Mesodermal cell (in vitro differentiated cells): Measurements from ENCODE around the gene CHDH.

ENCODE experiments used
- H3K27ac ChIP-seq: 2 replicates; pipeline ENCODE4 v1.7.0; 2013; ENCODE audit warnings: mild to moderate bottlenecking, low read depth, low read length, moderate library complexity; ENCODE audit not compliant: severe bottlenecking
- H3K36me3 ChIP-seq: 2 replicates; pipeline ENCODE4 v1.7.1; 2013; ENCODE audit warnings: mild to moderate bottlenecking, low read length, moderate library complexity; ENCODE audit not compliant: control insufficient read depth, insufficient read depth
- H3K4me1 ChIP-seq: one replicate; pipeline ENCODE4 v1.7.1; 2013; ENCODE audit warnings: mild to moderate bottlenecking, low read length; ENCODE audit not compliant: insufficient read depth, control insufficient read depth, poor library complexity, severe bottlenecking
- H3K4me3 ChIP-seq: 2 replicates; pipeline ENCODE4 v1.7.0; 2013; ENCODE audit warnings: low read length, control low read depth, mild to moderate bottlenecking; ENCODE audit not compliant: insufficient read depth, poor library complexity, severe bottlenecking; ENCODE audit errors: extremely low read depth
- H3K9me3 ChIP-seq: 2 replicates; pipeline ENCODE4 v1.7.1; 2013; ENCODE audit warnings: mild to moderate bottlenecking, low read length, moderate library complexity; ENCODE audit not compliant: control insufficient read depth
- WGBS, 2 experiments: methylation state at CpG; one replicate each; pipeline ENCODE4 v1.1.5; 2013; ENCODE audit warnings: missing lambda C conversion rate in 2 of 2; ENCODE audit not compliant: insufficient coverage in 2 of 2; 5-methylcytosine and 5-hydroxymethylcytosine counted together

The CHDH gene

DNA sequence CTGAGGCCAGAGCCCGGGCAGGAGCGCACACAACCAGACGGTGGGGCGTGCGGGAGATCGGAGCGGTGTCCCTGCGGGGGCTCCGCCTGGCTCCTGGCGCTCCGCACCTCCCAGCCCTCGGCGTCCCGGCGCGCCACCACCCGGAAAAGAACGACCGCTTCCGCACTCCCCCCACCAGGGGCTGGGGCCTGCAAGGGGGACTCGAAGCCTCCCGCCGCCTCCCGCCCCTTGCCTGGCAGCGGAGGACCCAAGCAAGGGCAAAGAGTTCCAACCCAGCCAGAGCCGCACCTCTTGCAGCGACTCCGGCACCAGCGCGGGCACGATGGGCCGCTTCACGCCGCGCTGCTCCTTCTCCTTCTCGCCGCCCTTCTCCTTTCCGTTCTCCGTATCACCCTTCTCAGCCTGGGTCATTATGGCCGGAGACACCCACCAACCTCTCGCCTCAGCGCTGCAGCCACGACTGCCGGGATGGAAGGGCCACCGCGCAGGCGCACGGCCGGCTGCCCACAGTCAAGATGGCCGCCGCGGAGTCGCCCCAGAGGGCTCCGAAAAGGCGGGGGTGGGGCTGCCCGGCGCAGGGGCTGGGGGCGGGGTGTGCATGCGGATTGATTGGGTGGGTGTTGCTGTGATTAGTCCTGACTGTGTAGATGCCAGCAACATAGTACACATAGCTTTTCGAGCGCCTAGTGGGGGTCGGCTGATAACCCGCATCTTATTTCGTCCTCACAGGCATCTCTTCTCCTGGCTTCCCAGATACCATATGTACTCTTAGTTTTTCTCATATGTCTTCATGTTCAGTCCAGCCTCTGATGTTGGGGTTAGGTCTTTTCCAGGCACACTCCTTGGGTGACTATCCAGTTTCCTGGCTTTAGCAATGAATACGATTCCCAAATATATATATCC lies 35.7 kb upstream of the CHDH start, which contains the start of gene ACTR8:
TSS of gene ACTR8 (minus strand) at position 462 of the 903 bp plus-strand sequence. CDS start at position 411, 51 bp downstream.
- Histone ChIP-seq H3K36me3 (peaks cover 63% of the 10 kb centered on the region), H3K9me3 (no peaks in the 10 kb centered on the region), H3K4me1 (peaks cover 13% of the 10 kb centered on the region), H3K4me3 (peak within 1 kb of the TSS; percentile 83), H3K27ac (peak within 1 kb of the TSS; percentile 95)
- 3% methylated on average over 36 to 37 of the region's 65 CpGs for WGBS, 2 experiments

DNA sequence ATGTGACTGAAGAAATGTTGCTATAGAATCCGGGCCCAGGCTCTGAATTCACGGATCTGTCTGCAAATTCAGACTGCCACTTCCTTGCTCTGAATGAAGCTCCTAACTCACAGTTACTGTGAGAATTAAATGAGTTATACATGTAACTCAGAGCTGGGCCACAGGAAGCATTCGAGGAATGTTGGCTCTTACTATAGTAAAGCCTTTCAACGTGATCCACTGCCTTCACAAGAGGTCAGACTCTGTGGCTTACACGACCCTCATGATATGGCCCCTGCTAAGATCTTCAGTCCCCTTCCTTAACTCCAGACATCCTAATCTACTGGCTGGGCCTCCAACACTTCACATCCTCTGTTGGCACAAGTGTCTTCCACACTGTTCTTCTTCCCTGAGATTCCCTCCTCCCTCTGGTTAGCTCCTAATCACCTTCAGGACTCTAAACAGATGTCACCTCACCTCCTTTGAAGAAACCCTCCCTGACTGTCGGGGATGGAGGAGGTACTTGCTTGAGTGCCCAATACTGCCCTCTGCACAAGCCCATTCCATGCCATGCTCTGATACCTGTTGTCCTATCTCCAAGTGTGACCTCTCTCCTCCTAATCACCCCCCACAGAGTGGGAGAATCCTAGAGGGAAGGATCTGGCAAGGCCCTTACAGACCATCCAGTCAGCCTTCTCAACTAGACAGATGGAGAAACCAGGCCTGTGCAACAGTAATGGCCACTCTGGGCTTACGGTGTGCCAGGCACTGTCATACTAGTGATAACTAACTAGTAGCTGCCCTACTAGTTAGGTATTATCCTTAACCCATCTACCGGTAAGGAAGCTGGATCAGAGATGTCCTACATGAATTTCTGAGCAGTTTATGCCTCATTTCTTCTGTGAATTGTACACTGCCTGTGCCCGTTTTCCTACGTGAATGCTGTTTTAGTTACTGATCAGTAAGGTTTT lies 34.5 kb upstream of the CHDH start:
- WGBS, 2 experiments: 67 to 80% methylated on average over 8 to 10 of the region's 10 CpGs
- H3K4me3 ChIP-seq: peak overlapping the region; percentile 83
- H3K9me3 ChIP-seq: no peaks in the 10 kb centered on the region
- H3K36me3 ChIP-seq: peaks cover 64% of the 10 kb centered on the region
- peaks cover 13% of the 10 kb centered on the region for H3K4me1 ChIP-seq
- peak overlapping the region; percentile 43 for H3K27ac ChIP-seq

DNA sequence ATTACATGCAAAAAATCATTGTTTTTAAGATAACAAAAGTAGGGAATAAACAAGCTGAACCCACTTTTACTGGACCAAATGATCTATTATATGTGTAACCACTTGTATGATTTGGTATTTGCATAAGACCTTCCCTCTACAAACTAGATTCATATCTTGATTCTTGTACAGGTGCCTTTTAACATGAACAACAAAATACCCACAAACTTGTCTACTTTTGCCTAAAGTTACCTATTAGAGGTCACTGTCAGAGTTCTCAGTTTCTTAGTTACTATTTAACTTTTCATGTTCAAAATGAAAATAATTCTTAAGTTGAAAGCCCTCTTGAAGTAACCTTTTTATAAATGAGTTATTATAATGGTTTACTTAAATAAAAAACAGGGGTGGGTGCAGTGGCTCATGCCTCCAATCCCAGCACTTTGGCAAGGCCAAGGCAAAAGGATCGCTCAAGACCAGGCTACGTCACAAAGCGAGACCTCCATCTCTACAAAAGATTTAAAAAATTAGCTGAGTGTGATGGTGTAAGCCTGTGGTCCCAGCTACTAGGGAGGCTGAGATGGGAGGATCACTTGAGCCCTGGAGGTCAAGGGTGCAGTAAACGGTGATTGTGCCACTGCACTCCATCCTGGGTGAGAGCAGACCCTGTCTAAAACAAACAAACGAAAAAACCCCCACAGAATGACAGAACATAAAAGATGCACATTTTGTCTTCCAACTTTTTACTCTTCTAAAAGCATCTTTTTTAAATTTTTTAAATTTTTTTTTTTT lies 19.7 kb upstream of the CHDH start:
- H3K9me3 ChIP-seq: no peaks in the 10 kb centered on the region
- peaks cover 94% of the 10 kb centered on the region for H3K36me3 ChIP-seq
- no peaks in the 10 kb centered on the region for H3K4me1 ChIP-seq
- H3K4me3 ChIP-seq: no peak overlapping the region
- WGBS, 2 experiments: 80 to 100% methylated on average over 1 of the region's 5 CpGs
- H3K27ac ChIP-seq: no peak overlapping the region

DNA sequence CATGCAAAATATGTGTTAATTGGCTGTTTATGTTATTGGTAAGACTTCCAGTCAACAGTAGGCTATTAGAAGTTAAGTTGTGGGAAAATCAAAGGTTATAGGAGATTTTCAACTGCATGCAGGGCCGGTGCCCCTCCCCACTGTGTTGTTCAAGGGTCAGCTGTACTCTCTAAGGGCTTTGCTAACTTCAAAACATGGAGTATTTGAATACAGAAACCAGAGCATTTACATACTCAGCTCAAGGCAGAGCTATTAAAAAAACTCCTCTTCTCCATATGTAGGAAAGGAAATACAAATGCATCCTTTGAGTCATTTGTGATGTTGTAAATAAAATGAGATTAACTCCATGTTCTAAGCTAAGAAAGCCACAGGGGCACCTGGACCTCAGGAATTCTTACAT lies 16.9 kb upstream of the CHDH start:
- Histone ChIP-seq H3K4me1 (no peaks in the 10 kb centered on the region), H3K9me3 (no peaks in the 10 kb centered on the region), H3K36me3 (peaks cover 87% of the 10 kb centered on the region), H3K27ac (no peak overlapping the region), H3K4me3 (no peak overlapping the region)
- 100% methylated on average over 1 of the region's 1 CpG for WGBS, 2 experiments

DNA sequence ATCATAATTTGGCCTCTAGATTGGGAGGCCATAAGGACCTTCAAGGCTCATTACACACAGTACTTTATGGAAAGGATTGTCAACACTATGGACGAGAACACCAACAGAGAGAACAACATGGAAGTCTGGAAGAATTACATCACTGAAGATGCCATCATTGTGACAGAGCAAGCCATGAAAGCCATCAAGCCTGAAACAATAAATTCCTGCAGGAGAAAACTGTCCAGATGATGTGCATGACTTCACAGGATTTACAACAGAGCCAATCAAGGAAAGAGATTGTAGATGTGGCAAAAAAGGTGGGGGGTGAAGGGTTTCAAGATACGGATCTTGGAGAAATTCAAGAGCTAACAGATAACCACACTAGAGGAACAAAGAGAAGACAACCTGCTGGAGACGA lies 16.0 kb upstream of the CHDH start:
- 87 to 88% methylated on average over 3 of the region's 3 CpGs for WGBS, 2 experiments
- Histone ChIP-seq H3K4me3 (no peak overlapping the region), H3K4me1 (no peaks in the 10 kb centered on the region), H3K9me3 (no peaks in the 10 kb centered on the region), H3K36me3 (peaks cover 78% of the 10 kb centered on the region), H3K27ac (no peak overlapping the region)

DNA sequence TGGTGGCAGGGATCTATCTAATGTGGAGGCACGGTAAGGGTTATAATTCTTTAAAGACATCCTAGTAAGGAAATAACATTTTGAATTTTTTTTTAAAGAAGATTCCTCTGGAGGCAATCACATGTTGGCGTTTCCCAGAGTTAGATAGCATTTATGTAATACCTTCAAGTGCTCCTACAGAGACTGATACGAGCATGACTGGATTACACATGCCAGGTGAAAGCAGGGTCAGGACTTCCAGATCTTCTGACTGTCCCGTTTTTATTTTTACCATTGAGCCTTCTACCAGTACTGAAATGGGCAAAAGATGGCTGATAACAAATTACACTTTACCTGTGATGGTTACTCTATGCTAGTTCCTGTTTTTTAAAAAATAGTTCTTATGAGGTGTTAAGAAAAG lies 14.0 kb upstream of the CHDH start:
- Histone ChIP-seq H3K27ac (no peak overlapping the region), H3K36me3 (peaks cover 61% of the 10 kb centered on the region), H3K4me3 (no peak overlapping the region), H3K4me1 (no peaks in the 10 kb centered on the region), H3K9me3 (no peaks in the 10 kb centered on the region)
- WGBS, 2 experiments: 87 to 95% methylated on average over 2 to 3 of the region's 4 CpGs

DNA sequence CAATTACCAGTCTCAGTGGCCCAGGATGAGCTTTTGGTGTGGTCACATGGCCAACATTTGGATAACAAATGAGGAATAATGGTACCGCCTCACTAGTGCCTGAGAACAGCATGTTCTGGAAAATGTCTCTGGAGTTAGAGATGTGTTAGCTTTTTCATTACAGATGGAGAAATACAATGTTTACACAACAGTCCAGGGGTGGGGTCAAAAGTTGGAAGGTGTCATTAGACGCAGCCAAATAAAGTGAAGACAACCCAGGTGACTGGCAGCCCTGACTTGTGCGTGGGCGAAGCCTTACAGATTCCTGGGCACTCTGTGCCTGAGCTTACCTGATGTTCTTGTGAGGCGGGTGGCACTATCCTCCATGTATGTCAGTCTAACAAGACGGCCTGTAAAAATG lies 13.0 kb upstream of the CHDH start:
- WGBS, 2 experiments: 96 to 100% methylated on average over 4 of the region's 6 CpGs
- Histone ChIP-seq H3K27ac (no peak overlapping the region), H3K4me1 (no peaks in the 10 kb centered on the region), H3K9me3 (no peaks in the 10 kb centered on the region), H3K4me3 (no peak overlapping the region), H3K36me3 (peaks cover 51% of the 10 kb centered on the region)

DNA sequence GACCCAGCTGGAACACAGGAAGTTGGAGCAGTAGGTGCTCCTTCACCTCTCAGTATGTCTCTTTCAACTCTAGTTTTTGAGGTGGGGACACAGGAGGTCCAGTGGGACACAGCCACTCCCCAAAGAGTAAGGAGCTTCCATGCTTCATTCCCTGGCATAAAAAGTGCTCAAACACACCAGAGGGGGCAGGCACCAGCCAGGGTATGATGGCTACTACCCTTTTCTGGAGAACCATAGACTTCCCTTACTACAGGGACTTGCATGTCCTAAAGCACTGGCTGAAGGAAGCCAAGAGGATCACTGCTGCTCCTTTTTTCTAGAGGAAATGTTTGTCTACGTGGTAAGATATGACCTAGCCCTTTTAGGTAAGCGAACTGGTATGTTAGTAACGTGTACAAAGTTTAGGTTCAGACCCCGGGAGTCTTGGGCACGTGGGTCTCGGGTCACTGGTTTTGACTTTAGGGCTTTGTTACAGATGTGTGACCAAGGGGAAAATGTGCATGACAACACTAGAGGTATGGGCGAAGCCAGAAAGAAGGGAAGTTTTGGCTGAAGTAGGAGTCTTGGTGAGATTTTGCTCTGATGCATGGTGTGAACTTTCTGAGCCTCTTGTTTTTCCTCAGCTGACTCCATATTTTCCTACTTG lies 12.0 kb upstream of the CHDH start:
- Histone ChIP-seq H3K36me3 (peaks cover 42% of the 10 kb centered on the region), H3K4me3 (no peak overlapping the region), H3K27ac (no peak overlapping the region), H3K9me3 (no peaks in the 10 kb centered on the region), H3K4me1 (no peaks in the 10 kb centered on the region)
- 87 to 92% methylated on average over 7 of the region's 7 CpGs for WGBS, 2 experiments

DNA sequence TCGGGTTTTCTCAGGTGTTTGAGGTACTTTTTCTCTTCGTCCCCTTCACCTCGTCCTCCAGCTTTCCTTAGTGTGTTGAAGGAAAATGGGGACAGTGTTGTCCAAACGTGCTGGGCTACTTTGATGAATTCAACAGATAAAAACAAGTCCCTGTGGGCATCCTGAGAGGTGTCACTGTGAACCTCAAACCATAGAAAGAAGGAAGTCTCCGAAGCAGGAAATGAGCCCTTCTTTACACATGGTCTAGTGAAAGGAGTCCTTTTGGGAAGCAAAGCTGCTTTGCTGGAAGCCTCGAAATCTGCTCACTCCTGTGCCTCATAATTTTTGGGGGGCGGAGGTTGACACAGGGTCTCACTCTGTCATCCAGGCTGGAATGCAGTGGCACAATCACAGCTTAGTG lies 10.7 kb upstream of the CHDH start:
- WGBS, 2 experiments: 85 to 90% methylated on average over 4 of the region's 7 CpGs
- Histone ChIP-seq H3K4me1 (no peaks in the 10 kb centered on the region), H3K9me3 (no peaks in the 10 kb centered on the region), H3K27ac (no peak overlapping the region), H3K36me3 (peaks cover 30% of the 10 kb centered on the region), H3K4me3 (no peak overlapping the region)

DNA sequence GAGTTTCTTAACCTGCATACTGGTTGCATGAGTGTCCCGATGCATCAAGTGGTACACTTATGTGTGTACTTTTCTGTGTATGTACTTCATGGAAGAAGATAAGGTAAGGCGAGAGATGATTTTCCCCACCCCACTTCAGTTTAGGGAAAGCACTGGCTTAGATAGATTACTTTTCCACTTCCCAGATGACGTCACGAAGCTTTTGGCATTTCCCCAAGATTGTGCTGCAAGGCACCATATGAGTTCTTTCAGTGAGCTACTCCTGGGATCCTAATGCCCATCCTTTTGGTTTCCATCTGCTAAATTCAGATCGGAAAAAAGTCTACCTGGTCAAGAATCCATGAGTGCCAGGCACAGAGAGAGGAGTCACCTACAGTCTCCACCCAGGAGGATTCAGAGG lies 4.7 kb upstream of the CHDH start:
- Histone ChIP-seq H3K36me3 (no peaks in the 10 kb centered on the region), H3K27ac (no peak overlapping the region), H3K4me3 (no peak overlapping the region), H3K9me3 (no peaks in the 10 kb centered on the region), H3K4me1 (no peaks in the 10 kb centered on the region)
- WGBS, 2 experiments: 88 to 94% methylated on average over 2 to 4 of the region's 5 CpGs
